Left ventricle myocardium inferior (tissue), 1 donor: ENCODE results near the gene MPPE1. TPM values are rescaled to one million over a fixed set of nuclear protein-coding genes. Genes with fewer than 3 reads are reported as not detected.
"Not testable (repeated sequence)": the region's sequence is repeated elsewhere in the genome, so short reads cannot be mapped to it uniquely, and the experiment has no call there.

ENCODE experiments used
- DNase-seq: peaks from one replicate; pipeline ENCODE4 v3.0.0-alpha.2; 2020
- H3K27ac ChIP-seq: fragments of 200-600 bp; replicated peaks from 2 replicates; pipeline ENCODE4 v1.8.0; 2021
- H3K27me3 ChIP-seq: fragments of 200-600 bp; 2 replicates; pipeline ENCODE4 v1.8.0; 2021; ENCODE audit warnings: low read depth
- H3K36me3 ChIP-seq: fragments of 200-600 bp; 2 replicates; pipeline ENCODE4 v1.8.0; 2021
- H3K4me1 ChIP-seq: fragments of 200-600 bp; 2 replicates; pipeline ENCODE4 v1.8.0; 2021
- H3K4me3 ChIP-seq: fragments of 200-600 bp; 2 replicates; pipeline ENCODE4 v1.8.0; 2021; ENCODE audit warnings: mild to moderate bottlenecking, moderate library complexity
- H3K9me3 ChIP-seq: fragments of 200-600 bp; replicated peaks from 2 replicates; pipeline ENCODE4 v1.8.0; 2021
- intact Hi-C: fragments of 100-400 bp; cut with micrococcal nuclease; formaldehyde crosslinking; loops from one replicate; pipeline ENCODE4 v1.11.0; 2022
- total RNA-seq: library from RNA; stranded (reverse); fragmentation: NEBNext Ultra II Directional; extraction: Animal tissue kit (Norgen Biotek cat#: 25700); gene quantifications from one replicate; pipeline ENCODE4 v1.2.1, GENCODE V29; 2021
- TF ChIP-seq, protein P1 (sequence below): fragments of 200-600 bp; IDR thresholded peaks from 2 replicates; pipeline ENCODE4 v1.8.0; 2021; ENCODE audit warnings: antibody characterized with exemption, mild to moderate bottlenecking, borderline replicate concordance
- donor health status: DM: no; HTN: yes; CAD: no; lungs with severe emphysema.

Gene MPPE1
- total RNA-seq, 1 donor from 2014 or later: 35.2 TPM

DNA sequence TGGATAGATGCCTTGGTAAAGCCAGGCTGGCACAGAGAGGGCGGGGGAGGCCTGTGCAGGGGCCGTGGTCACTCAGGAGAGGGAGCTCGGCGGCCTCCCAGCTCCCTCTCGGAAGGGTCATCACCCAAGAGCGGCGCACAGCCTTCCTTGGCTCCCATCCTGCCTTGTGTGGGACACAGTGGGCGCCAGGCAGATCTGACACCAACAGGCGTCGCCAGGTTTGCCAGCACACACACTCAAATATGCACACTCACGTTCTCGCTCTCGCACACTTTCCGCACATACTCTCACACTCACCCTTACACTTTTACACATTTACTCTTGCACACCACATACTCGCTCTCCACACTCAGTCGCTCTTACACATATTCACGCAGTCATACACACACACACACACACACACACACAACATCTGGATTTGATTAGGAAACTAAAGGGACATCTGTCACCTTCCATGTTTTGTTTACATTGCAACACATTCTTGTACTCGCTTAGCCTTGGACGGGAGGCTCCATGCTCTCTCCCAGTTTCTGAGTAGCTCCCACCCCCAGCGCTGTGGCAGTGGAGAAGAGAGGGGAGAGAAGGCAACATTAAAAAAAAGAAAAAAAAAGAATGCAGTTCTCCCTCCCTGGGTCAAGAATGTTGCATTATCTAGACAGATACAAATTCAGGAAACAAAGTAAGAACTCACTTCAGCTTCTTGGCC lies 46.4 kb downstream of the MPPE1 start:
- H3K4me3 ChIP-seq: no peak overlapping the region
- no peaks in the 10 kb centered on the region for H3K36me3 ChIP-seq
- peaks cover 11% of the 10 kb centered on the region for H3K4me1 ChIP-seq
- no peak overlapping the region for H3K27ac ChIP-seq
- no peak for DNase-seq
- intact Hi-C loops: no loop called here
- TF ChIP-seq, protein P1, sequence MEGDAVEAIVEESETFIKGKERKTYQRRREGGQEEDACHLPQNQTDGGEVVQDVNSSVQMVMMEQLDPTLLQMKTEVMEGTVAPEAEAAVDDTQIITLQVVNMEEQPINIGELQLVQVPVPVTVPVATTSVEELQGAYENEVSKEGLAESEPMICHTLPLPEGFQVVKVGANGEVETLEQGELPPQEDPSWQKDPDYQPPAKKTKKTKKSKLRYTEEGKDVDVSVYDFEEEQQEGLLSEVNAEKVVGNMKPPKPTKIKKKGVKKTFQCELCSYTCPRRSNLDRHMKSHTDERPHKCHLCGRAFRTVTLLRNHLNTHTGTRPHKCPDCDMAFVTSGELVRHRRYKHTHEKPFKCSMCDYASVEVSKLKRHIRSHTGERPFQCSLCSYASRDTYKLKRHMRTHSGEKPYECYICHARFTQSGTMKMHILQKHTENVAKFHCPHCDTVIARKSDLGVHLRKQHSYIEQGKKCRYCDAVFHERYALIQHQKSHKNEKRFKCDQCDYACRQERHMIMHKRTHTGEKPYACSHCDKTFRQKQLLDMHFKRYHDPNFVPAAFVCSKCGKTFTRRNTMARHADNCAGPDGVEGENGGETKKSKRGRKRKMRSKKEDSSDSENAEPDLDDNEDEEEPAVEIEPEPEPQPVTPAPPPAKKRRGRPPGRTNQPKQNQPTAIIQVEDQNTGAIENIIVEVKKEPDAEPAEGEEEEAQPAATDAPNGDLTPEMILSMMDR: no peak
- H3K27me3 ChIP-seq: no peaks in the 10 kb centered on the region
- H3K9me3 ChIP-seq: no peaks in the 10 kb centered on the region

DNA sequence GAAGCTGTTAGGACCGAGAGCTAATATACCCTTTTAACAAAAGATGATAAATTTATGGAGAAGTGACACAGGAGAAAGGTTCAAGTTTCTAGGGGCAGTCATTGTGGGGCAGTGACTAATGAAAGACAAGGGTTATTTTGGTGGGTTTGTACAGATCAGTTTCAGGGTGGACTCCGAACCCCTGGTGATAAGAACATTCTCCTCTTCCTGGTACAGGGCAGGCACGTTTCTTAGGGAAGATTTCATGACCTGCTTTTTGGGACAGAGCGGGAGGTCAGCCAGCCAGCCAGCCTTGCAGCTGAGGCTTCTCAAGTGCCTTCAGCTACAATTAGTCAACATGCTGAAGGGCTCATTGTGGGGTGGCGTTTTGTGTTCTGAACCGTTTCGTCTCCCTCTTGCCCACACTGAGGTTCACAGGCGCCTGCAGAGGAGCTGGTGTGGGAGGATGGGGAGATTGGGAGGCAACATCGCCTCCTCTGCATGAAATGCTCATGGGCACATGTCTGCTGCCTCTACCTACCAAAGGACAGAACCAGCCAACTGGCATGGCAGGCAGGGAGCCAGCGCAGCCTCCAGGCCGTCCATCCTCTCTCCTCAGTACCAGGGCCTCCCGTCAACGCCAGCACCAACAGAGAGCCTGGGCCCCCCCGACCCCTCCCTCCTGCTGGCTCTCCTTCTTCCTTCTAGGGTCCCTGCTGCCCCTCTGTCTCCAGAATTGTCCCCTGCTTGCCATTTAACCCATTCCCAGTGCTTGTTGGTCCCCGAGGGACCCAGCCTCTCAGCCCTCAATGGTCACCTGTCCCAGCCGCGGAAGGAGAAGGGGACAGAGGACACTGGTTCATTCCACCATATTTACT lies 47.3 kb downstream of the MPPE1 start:
- TF ChIP-seq, protein P1: no peak
- intact Hi-C loops: no loop called here
- no peaks in the 10 kb centered on the region for H3K9me3 ChIP-seq
- H3K27me3 ChIP-seq: no peaks in the 10 kb centered on the region
- H3K4me3 ChIP-seq: no peak overlapping the region
- DNase-seq: no peak
- H3K4me1 ChIP-seq: peaks cover 11% of the 10 kb centered on the region
- H3K36me3 ChIP-seq: no peaks in the 10 kb centered on the region
- no peak overlapping the region for H3K27ac ChIP-seq

DNA sequence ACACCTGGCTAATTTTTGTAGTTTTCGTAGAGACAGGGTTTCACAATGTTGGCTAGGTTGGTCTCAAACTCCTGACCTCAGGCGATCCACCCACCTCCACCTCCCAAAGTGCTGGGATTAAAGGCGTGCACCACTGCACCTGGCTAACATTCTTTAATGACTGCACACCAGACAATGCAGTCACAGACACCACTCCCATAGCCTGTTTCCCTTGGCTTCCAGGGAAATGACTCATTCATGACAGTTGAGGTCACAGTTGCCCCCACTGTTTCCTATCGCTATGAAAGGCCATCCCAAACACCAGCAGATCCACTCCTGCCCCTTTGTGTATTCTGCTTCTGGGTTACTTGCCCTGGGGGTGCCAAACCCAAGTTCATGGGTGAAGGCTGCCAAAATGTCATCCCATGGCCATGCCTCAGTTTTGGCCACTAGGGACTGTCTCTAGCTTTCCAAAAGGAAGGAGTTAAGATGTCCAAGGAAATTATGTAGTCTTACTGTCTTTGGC lies 48.2 kb downstream of the MPPE1 start:
- Histone ChIP-seq H3K4me1 (peaks cover 11% of the 10 kb centered on the region), H3K27ac (no peak overlapping the region), H3K4me3 (no peak overlapping the region), H3K9me3 (no peaks in the 10 kb centered on the region), H3K27me3 (no peaks in the 10 kb centered on the region), H3K36me3 (peaks cover 4% of the 10 kb centered on the region)
- DNase-seq: no peak
- intact Hi-C loops: no loop called here
- TF ChIP-seq, protein P1: no peak

DNA sequence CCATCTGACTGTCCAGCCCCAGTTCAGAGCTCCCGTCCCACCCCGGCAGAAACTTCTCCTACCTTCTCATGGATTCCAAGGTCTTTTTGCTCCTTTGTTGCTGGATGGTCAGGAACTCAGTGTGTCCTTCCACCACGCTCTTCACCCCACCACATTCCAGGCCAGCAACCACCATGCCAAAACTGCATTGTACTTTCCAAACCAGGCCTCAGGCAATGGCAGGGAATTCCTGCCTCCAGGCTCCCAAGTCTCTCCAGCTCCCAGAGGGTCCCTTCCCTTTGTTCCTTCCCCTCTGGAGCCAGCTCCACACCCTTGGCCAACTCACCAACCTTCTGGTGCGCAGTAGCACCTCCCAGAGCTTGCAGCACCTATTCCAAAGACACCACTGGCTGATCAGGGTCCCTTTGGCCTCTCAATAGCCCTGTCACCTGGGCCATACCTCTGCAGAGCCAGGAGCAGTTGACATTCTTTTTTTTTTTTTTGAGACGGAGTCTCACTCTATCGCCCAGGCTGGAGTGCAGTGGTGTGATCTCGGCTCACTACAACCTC lies 48.8 kb downstream of the MPPE1 start:
- H3K9me3 ChIP-seq: no peaks in the 10 kb centered on the region
- H3K27ac ChIP-seq: no peak overlapping the region
- TF ChIP-seq, protein P1: no peak
- intact Hi-C loops: no loop called here
- H3K27me3 ChIP-seq: no peaks in the 10 kb centered on the region
- no peak overlapping the region for H3K4me3 ChIP-seq
- DNase-seq: no peak
- peaks cover 7% of the 10 kb centered on the region for H3K36me3 ChIP-seq
- peaks cover 15% of the 10 kb centered on the region for H3K4me1 ChIP-seq

DNA sequence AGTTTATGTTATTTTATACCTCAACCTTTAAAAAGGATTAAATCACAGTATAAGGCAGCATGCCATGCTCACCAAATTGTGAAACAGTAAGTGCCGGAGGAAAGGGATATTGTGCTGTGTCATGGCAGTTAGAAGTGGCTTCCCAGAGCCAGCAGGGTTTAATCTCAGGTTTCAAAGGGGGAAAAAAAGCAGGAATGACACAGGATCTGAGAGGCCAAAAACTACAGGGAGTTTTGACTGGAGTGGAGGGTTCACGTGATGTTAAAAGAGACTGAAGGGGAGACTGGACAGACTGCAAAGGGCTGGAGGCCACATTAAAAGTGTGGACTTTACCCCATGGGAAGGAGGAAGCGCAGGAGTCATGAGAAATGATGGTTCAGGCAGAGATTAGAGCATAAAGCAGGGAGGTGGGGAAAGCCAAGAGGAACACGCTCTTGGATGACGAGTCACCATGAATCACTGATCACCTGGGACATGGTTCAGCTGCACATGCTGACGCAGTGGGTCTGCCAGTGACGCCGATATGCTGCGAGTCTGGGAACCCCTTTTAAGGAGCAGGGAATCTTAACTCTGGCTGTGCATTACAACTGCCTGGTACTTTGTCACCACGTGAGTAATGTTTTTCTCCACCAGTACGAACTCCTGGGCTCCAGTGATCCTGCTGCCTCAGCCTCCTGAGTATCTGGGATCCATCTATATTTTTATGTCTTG lies 50.8 kb downstream of the MPPE1 start:
- intact Hi-C loops: no loop called here
- DNase-seq: peak; percentile 48

DNA sequence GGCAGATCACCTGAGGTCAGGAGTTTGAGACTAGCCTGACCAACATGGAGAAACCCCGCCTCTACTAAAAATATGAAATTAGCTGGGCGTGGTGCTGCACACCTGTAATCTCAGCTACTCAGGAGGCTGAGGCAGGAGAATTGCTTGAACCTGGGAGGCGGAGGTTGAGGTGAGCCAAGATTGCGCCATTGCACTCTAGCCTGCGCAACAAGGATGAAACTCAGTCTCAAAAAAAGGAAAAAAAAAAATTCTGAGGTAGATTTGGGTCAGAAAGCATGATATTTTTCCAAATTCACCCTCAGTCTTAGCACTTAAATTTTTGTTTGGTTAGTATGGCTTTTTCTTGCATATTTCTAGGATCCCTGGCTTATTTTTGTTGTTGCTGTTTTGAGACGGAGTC lies 53.6 kb downstream of the MPPE1 start:
- H3K27ac ChIP-seq, H3K9me3 ChIP-seq, H3K27me3 ChIP-seq, H3K4me3 ChIP-seq, intact Hi-C loops, DNase-seq: not testable (repeated sequence)
- Histone ChIP-seq H3K4me1 (peaks cover 51% of the 10 kb centered on the region), H3K36me3 (peaks cover 11% of the 10 kb centered on the region)

More for the DNA sequence above, 50.8 kb downstream of the MPPE1 start:
- peak overlapping the region; percentile 82 for H3K27ac ChIP-seq
- H3K27me3 ChIP-seq: no peaks in the 10 kb centered on the region
- peaks cover 35% of the 10 kb centered on the region for H3K4me1 ChIP-seq
- H3K36me3 ChIP-seq: peaks cover 11% of the 10 kb centered on the region
- H3K4me3 ChIP-seq: peak overlapping the region; percentile 28
- TF ChIP-seq, protein P1: no peak
- no peaks in the 10 kb centered on the region for H3K9me3 ChIP-seq
